Measurements from ENCODE around the gene ARHGEF17. TPM values are rescaled to one million over a fixed set of nuclear protein-coding genes. Genes with fewer than 3 reads are reported as not detected.

Gene ARHGEF17
- total and polyA plus RNA-seq, 2 of the 13 experiments (the other 11 are each of a cell fraction or from before 2014, with no cell fraction given): 10.7 to 28.8 TPM

- no peak for TF ChIP-seq AKNA (CRISPR knock-in tag; IDR thresholded peaks at IDR 0.05; ENCODE audit: borderline replicate concordance)
- TF ChIP-seq PBX3 (CRISPR knock-in tag; IDR thresholded peaks at IDR 0.05; ENCODE audit: borderline replicate concordance): no peak
- TF ChIP-seq ARID2 (CRISPR knock-in tag; IDR thresholded peaks at IDR 0.05; ENCODE audit: borderline replicate concordance): 0 out of 2 replicates have a peak, but pooled peaks have one; percentile 17
- TF ChIP-seq MLX (CRISPR knock-in tag; IDR thresholded peaks at IDR 0.05): no peak
- no peak for TF ChIP-seq ZBTB20 (CRISPR knock-in tag; IDR thresholded peaks at IDR 0.05; ENCODE audit: borderline replicate concordance, low read depth)
- TF ChIP-seq MATR3 (CRISPR knock-in tag; IDR thresholded peaks at IDR 0.05): no peak
- TF ChIP-seq ZNF703 (CRISPR knock-in tag; IDR thresholded peaks at IDR 0.05; ENCODE audit: borderline replicate concordance): no peak
- TF ChIP-seq SSRP1 (CRISPR knock-in tag; IDR thresholded peaks at IDR 0.05): no peak
- TF ChIP-seq CREBL2 (CRISPR knock-in tag; IDR thresholded peaks at IDR 0.05; ENCODE audit: borderline replicate concordance): no peak
- TF ChIP-seq TGIF2 (CRISPR knock-in tag; IDR thresholded peaks at IDR 0.05): 0 out of 2 replicates have a peak, but pooled peaks have one; percentile 4
- 0 out of 2 replicates have a peak, but pooled peaks have one; percentile 55 for TF ChIP-seq ZMAT3 (CRISPR knock-in tag; conservative IDR thresholded peaks at IDR 0.05)
- no peak for TF ChIP-seq EHMT2 (IDR thresholded peaks at IDR 0.05; ENCODE audit: borderline replicate concordance, low read depth, low read length)
- no peak for TF ChIP-seq ZNF891 (CRISPR knock-in tag; IDR thresholded peaks at IDR 0.05)
- no peak for TF ChIP-seq RFX5 (IDR thresholded peaks at IDR 0.05; ENCODE audit: low read depth, low read length)
These were observed 22.6 kb downstream of the ARHGEF17 start (continued) for GRCh38 chr11:73330569-73331093.

All from HepG2 (cell line).